Osteoblast (primary cell): ENCODE measurements around the gene HEATR5A. TPM values are rescaled to one million over a fixed set of nuclear protein-coding genes. Genes with fewer than 3 reads are reported as not detected.

Experiments used
- DNase-seq: peaks from one replicate; pipeline ENCODE4 v3.0.0; 2011; ENCODE audit warnings: low spot score, mixed read lengths; ENCODE audit not compliant: insufficient read length; ENCODE audit errors: missing footprints
- H2AFZ ChIP-seq: 2 replicates; pipeline ENCODE4 v1.6.0; 2011; ENCODE audit warnings: mild to moderate bottlenecking, low read length
- H3K27ac ChIP-seq: 2 replicates; pipeline ENCODE4 v1.5.1; 2011; ENCODE audit warnings: mild to moderate bottlenecking, low read depth, low read length, moderate library complexity
- H3K27me3 ChIP-seq: 2 replicates; pipeline ENCODE4 v1.6.0; 2012; ENCODE audit warnings: mild to moderate bottlenecking, control low read depth, inconsistent platforms, low read length, moderate library complexity; ENCODE audit not compliant: insufficient read depth
- H3K36me3 ChIP-seq: 2 replicates; pipeline ENCODE4 v1.5.1; 2011; ENCODE audit warnings: mild to moderate bottlenecking, low read length, control low read depth, moderate library complexity; ENCODE audit not compliant: insufficient read depth
- H3K4me1 ChIP-seq: 2 replicates; pipeline ENCODE4 v1.5.1; 2011; ENCODE audit warnings: mild to moderate bottlenecking, low read length, control low read depth, moderate library complexity; ENCODE audit not compliant: insufficient read depth
- H3K4me2 ChIP-seq: 2 replicates; pipeline ENCODE4 v1.6.0; 2011; ENCODE audit warnings: mild to moderate bottlenecking, low read length; ENCODE audit not compliant: insufficient read depth
- H3K4me3 ChIP-seq: fragments of 200-600 bp; sonication (generic); 3 replicates; pipeline ENCODE4 v1.5.1; 2012; ENCODE audit warnings: mild to moderate bottlenecking, low read length, inconsistent platforms; ENCODE audit not compliant: insufficient read depth
- H3K79me2 ChIP-seq: 2 replicates; pipeline ENCODE4 v1.6.0; 2012; ENCODE audit warnings: mild to moderate bottlenecking, low read length, control low read depth, inconsistent platforms; ENCODE audit not compliant: insufficient read depth
- H3K9me3 ChIP-seq: 2 replicates; pipeline ENCODE4 v1.5.1; 2011; ENCODE audit warnings: low read depth, low read length, control low read depth
- H4K20me1 ChIP-seq: 2 replicates; pipeline ENCODE4 v1.6.0; 2012; ENCODE audit warnings: mild to moderate bottlenecking, low read length, control low read depth; ENCODE audit not compliant: insufficient read depth
- total RNA-seq: library from RNA; depleted of rRNA; stranded (reverse); fragments of >200 nt; gene quantifications from 2 replicates; pipeline ENCODE4 v1.2.3, GENCODE V29; 2012
- TF ChIP-seq, protein P1 (sequence below): IDR thresholded peaks from 2 replicates; pipeline ENCODE4 v1.5.1; 2011; ENCODE audit warnings: mild to moderate bottlenecking, low read depth, low read length, moderate library complexity; ENCODE audit errors: extremely low read depth

HEATR5A gene
- total RNA-seq, 1 donor = 46.0 TPM

DNA sequence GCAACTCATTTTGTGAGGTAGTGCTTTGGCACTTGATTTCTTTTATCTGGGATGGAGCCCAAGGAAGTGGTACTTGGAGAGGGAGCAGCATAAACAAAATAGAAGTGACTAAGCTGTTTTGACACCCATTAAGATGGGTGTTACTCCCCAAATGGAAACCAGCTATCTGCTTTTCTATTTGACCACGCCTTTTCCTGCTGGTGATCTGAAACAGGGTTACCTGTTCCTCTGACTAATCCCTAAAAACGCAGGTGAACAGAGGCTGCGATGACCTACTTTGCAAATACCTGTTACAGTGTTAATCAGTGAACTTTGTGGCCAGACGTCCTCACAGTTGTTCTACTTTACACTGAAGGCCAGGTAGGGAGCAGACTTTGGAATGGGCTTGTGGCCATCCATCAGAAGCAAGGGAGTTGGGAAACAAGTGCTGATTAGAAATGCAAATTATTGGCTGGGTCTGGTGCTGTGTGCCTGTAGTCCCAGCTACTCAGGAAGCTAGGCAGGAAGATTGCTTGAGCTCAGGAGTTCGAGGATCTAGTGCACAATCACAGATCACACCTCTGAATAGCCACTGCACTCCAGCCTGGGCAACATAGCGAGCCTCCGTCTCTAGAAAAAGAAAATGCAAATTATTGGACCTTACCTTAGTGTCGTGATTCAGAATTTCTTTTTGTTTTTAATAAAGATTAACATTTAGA is 154.5 kb downstream of the HEATR5A start:
- no peak overlapping the region for H3K27ac ChIP-seq
- DNase-seq = peak; percentile 45
- TF ChIP-seq, protein P1, sequence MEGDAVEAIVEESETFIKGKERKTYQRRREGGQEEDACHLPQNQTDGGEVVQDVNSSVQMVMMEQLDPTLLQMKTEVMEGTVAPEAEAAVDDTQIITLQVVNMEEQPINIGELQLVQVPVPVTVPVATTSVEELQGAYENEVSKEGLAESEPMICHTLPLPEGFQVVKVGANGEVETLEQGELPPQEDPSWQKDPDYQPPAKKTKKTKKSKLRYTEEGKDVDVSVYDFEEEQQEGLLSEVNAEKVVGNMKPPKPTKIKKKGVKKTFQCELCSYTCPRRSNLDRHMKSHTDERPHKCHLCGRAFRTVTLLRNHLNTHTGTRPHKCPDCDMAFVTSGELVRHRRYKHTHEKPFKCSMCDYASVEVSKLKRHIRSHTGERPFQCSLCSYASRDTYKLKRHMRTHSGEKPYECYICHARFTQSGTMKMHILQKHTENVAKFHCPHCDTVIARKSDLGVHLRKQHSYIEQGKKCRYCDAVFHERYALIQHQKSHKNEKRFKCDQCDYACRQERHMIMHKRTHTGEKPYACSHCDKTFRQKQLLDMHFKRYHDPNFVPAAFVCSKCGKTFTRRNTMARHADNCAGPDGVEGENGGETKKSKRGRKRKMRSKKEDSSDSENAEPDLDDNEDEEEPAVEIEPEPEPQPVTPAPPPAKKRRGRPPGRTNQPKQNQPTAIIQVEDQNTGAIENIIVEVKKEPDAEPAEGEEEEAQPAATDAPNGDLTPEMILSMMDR = no peak
- H3K36me3 ChIP-seq = no peaks in the 10 kb centered on the region
- H3K4me3 ChIP-seq = no peak overlapping the region
- no peaks in the 10 kb centered on the region for H4K20me1 ChIP-seq
- H3K4me2 ChIP-seq = no peak overlapping the region
- no peaks in the 10 kb centered on the region for H3K79me2 ChIP-seq
- peaks cover 36% of the 10 kb centered on the region for H3K4me1 ChIP-seq
- no peak overlapping the region for H2AFZ ChIP-seq
- H3K9me3 ChIP-seq = no peaks in the 10 kb centered on the region
- H3K27me3 ChIP-seq = no peaks in the 10 kb centered on the region

- peak overlapping the region; percentile 78 for H3K27ac ChIP-seq
Measured at GRCh38 chr14:31263485-31264133, 156.7 kb downstream of the HEATR5A start.

DNA sequence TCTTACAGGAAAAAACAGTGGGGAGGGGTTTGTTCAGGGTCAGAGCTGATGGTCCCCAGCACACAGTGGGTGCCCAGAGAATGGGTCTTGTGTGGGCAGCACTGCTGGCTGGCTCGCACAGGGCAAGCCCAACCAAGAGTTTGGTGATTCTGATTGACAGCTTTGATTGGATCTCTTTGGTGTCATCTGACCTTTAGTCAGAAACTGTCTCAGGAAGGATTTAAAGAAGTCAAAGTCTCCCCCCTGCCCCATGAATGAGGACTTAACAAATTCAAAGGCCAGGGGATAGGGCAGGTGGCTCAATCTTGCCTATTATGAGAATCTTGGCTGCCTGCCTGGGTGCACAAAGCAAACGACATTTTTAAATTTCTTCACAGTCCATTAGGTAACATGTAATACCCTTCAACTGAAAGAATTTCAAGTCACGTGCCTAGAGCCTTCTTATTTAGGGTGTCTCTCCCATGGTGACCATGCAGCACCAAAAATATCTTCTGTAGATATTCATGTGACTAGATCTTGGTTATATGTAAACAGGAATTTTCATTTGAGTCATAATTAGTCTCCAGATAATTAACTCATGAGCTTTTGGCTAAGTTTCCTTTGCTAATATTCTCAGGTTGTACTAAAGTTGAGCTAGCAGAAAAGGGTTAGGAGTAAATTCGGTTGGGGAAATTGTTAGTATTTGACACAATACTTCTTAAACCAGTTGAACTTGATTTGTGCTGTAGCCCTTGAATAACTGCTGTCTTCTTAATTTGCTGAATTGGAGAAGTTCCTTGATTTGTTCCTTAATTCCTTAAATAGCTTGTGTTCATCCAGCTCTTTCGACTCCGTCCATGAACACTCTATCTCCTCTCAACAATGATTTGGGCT is 158.3 kb downstream of the HEATR5A start:
- no peak overlapping the region for H3K4me2 ChIP-seq
- peak overlapping the region; percentile 13 for H3K27ac ChIP-seq

More at GRCh38 chr14:31263485-31264133, 156.7 kb downstream of the HEATR5A start:
- H3K36me3 ChIP-seq = no peaks in the 10 kb centered on the region
- H3K27me3 ChIP-seq = no peaks in the 10 kb centered on the region
- no peak overlapping the region for H2AFZ ChIP-seq
- no peaks in the 10 kb centered on the region for H3K79me2 ChIP-seq
- no peaks in the 10 kb centered on the region for H3K9me3 ChIP-seq
- H3K4me1 ChIP-seq = peaks cover 32% of the 10 kb centered on the region
- TF ChIP-seq, protein P1 = no peak
- no peaks in the 10 kb centered on the region for H4K20me1 ChIP-seq
- H3K4me2 ChIP-seq = peak overlapping the region; percentile 28
- peak; percentile 90 for DNase-seq
- no peak overlapping the region for H3K4me3 ChIP-seq

More for the DNA sequence above, 158.3 kb downstream of the HEATR5A start:
- Histone ChIP-seq H3K9me3 (no peaks in the 10 kb centered on the region), H3K79me2 (no peaks in the 10 kb centered on the region), H3K36me3 (no peaks in the 10 kb centered on the region), H3K4me1 (peaks cover 32% of the 10 kb centered on the region), H2AFZ (peak overlapping the region; percentile 24), H3K4me3 (no peak overlapping the region), H3K27me3 (no peaks in the 10 kb centered on the region), H4K20me1 (no peaks in the 10 kb centered on the region)
- TF ChIP-seq, protein P1 = no peak
- peak; percentile 14 for DNase-seq
